Measurements from ENCODE around the gene AP5M1. TPM values are rescaled to one million over a fixed set of nuclear protein-coding genes. Genes with fewer than 3 reads are reported as not detected.

AP5M1 gene
- total RNA-seq, 2 donors from 2014 or later, result 17.5 to 22.6 TPM

- intact Hi-C loops (cut with DNase I), result no loop called here
- TF ChIP-seq CTCF (IDR thresholded peaks at IDR 0.05) (no peak), POLR2AphosphoS5 (IDR thresholded peaks at IDR 0.05) (no peak), POLR2A (IDR thresholded peaks at IDR 0.05) (no peak)
- no peak overlapping the region for H3K4me3 ChIP-seq
- WGBS, result 94% methylated on average over 2 of the region's 2 CpGs
- DNase-seq (ENCODE audit: low spot score), result no peak
- no peaks in the 10 kb centered on the region for H3K4me1 ChIP-seq (replicated peaks)
- H3K36me3 ChIP-seq, result no peaks in the 10 kb centered on the region
- H3K27me3 ChIP-seq (replicated peaks; ENCODE audit: insufficient read depth), result no peaks in the 10 kb centered on the region
- no peak overlapping the region for H3K27ac ChIP-seq
- no peaks in the 10 kb centered on the region for H3K9me3 ChIP-seq
Observed at GRCh38 chr14:57274551-57274950, 5.8 kb downstream of the AP5M1 start.

GRCh38 chr14:57275023-57275664 is 6.4 kb downstream of the AP5M1 start:
- Histone ChIP-seq H3K4me3 (no peak overlapping the region), H3K4me1 (replicated peaks) (no peaks in the 10 kb centered on the region), H3K27me3 (replicated peaks; ENCODE audit: insufficient read depth) (no peaks in the 10 kb centered on the region), H3K36me3 (no peaks in the 10 kb centered on the region), H3K27ac (no peak overlapping the region), H3K9me3 (no peaks in the 10 kb centered on the region)
- intact Hi-C loops (cut with DNase I), result no loop called here
- no peak for DNase-seq (ENCODE audit: low spot score)
- TF ChIP-seq CTCF (IDR thresholded peaks at IDR 0.05), result no peak
- TF ChIP-seq POLR2A (IDR thresholded peaks at IDR 0.05), result no peak
- TF ChIP-seq POLR2AphosphoS5 (IDR thresholded peaks at IDR 0.05), result no peak
- WGBS, result 90% methylated on average over 2 of the region's 2 CpGs

- intact Hi-C loops (cut with DNase I), result no loop called here
- no peak for DNase-seq (ENCODE audit: low spot score)
- TF ChIP-seq POLR2AphosphoS5 (IDR thresholded peaks at IDR 0.05) (no peak), POLR2A (IDR thresholded peaks at IDR 0.05) (no peak), CTCF (IDR thresholded peaks at IDR 0.05) (no peak)
- no peaks in the 10 kb centered on the region for H3K27me3 ChIP-seq (replicated peaks; ENCODE audit: insufficient read depth)
- no peaks in the 10 kb centered on the region for H3K4me1 ChIP-seq (replicated peaks)
- WGBS, result 98% methylated on average over 3 of the region's 3 CpGs
- H3K9me3 ChIP-seq, result no peaks in the 10 kb centered on the region
- H3K36me3 ChIP-seq, result no peaks in the 10 kb centered on the region
- no peak overlapping the region for H3K4me3 ChIP-seq
- no peak overlapping the region for H3K27ac ChIP-seq
Observed at GRCh38 chr14:57277062-57277461, 8.3 kb downstream of the AP5M1 start.

GRCh38 chr14:57287745-57288144 is 19.0 kb downstream of the AP5M1 start:
- TF ChIP-seq CTCF (IDR thresholded peaks at IDR 0.05), result no peak
- no peak for TF ChIP-seq POLR2AphosphoS5 (IDR thresholded peaks at IDR 0.05)
- no peak for TF ChIP-seq POLR2A (IDR thresholded peaks at IDR 0.05)
- WGBS, result 81% methylated on average over 2 of the region's 2 CpGs

GRCh38 chr14:57290751-57291150 is 22.0 kb downstream of the AP5M1 start:
- Histone ChIP-seq H3K4me3 (no peak overlapping the region), H3K4me1 (replicated peaks) (no peaks in the 10 kb centered on the region), H3K9me3 (no peaks in the 10 kb centered on the region), H3K27ac (no peak overlapping the region), H3K36me3 (no peaks in the 10 kb centered on the region), H3K27me3 (replicated peaks; ENCODE audit: insufficient read depth) (no peaks in the 10 kb centered on the region)
- no peak for TF ChIP-seq POLR2A (IDR thresholded peaks at IDR 0.05)
- no peak for TF ChIP-seq POLR2AphosphoS5 (IDR thresholded peaks at IDR 0.05)
- TF ChIP-seq CTCF (IDR thresholded peaks at IDR 0.05), result no peak
- WGBS, result 77% methylated on average over 5 of the region's 5 CpGs
- no peak for DNase-seq (ENCODE audit: low spot score)
- intact Hi-C loops (cut with DNase I), result no loop called here

More at GRCh38 chr14:57287745-57288144, 19.0 kb downstream of the AP5M1 start:
- Histone ChIP-seq H3K27ac (no peak overlapping the region), H3K27me3 (replicated peaks; ENCODE audit: insufficient read depth) (no peaks in the 10 kb centered on the region), H3K9me3 (no peaks in the 10 kb centered on the region), H3K36me3 (no peaks in the 10 kb centered on the region), H3K4me1 (replicated peaks) (no peaks in the 10 kb centered on the region), H3K4me3 (no peak overlapping the region)
- intact Hi-C loops (cut with DNase I), result no loop called here
- DNase-seq (ENCODE audit: low spot score), result no peak
